Endothelial cell of umbilical vein (primary cell): ENCODE measurements around the gene MFSD2A.

Source experiments
- CTCF ChIP-seq, 2 donors: IDR thresholded peaks; 1 replicate in 1 of 2; 2 replicates in 1 of 2; pipeline ENCODE4 v1.5.1; 2011; ENCODE audit warnings: low read length in 2 of 2, mild to moderate bottlenecking in 2 of 2, moderate library complexity in 2 of 2, control low read depth in 1 of 2, inconsistent platforms in 1 of 2, low read depth in 1 of 2; ENCODE audit not compliant: insufficient read depth in 1 of 2; ENCODE audit errors: extremely low read depth in 1 of 2
- EZH2 ChIP-seq: IDR thresholded peaks from 2 replicates; pipeline ENCODE4 v1.6.1; 2012; ENCODE audit warnings: borderline replicate concordance, low read depth, mild to moderate bottlenecking, moderate library complexity, low read length, inconsistent platforms; ENCODE audit not compliant: severe bottlenecking

GRCh38 chr1:39981385-39981784 lies 26.4 kb downstream of the MFSD2A start:
- TF ChIP-seq EZH2 (no peak), CTCF (IDR thresholded peaks at IDR 0.05; ENCODE audit: extremely low read depth in 1 of 2, insufficient read depth in 1 of 2, low read depth in 1 of 2, low read length in 2 of 2) (no peak)
